8988T (cell line): ENCODE data around the gene ENPP7.

Source experiments
- DNase-seq: peaks from one replicate; pipeline ENCODE4 v3.0.0; 2011

The ENPP7 gene

DNA sequence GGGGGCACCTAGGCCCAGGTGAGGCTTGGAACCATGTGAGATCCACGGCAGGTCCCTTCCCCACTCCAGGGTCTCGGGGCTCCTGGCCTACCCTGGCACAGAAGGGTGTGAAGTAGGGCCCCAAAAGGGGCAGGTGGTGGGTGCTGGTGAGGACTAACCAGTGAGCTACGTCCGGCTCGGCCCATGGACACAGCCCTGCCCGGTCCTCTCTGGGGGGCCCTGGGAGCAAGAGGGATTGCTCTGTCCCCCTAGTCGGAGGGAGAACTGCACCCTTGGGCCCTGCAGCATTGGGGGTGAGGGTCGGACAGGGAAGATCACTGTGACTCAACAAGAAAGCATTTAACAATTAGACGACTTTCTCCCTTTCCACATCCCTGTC, 2.9 kb downstream of the ENPP7 start:
- no peak for DNase-seq

- no peak for DNase-seq
These were observed 4.4 kb downstream of the ENPP7 start for GRCh38 chr17:79735096-79735495.

GRCh38 chr17:79737046-79737921, 6.5 kb downstream of the ENPP7 start:
- no peak for DNase-seq

- DNase-seq: no peak
These were observed 7.3 kb downstream of the ENPP7 start for GRCh38 chr17:79737922-79738578.

DNA sequence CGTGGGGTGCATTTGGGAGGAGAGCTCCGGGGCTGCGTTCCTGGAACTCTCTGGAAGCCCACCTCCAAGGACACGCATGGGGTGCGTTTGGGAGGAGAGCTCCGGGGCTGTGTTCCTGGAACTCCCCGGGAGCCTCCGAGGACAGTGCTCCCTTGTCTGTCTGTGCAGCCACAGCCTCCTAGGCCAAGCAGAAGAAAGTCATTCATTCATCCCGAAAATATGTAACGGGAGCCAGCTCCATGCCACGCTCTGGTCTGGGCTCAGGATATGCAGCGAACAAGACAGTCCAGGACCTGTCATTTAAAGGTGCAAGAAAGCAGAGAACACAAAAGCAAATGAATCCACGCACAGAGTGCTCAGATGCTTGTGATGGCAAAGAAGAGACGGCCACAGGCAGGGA, 7.9 kb downstream of the ENPP7 start:
- DNase-seq: no peak

GRCh38 chr17:79739148-79740062, 8.7 kb downstream of the ENPP7 start:
- no peak for DNase-seq

DNA sequence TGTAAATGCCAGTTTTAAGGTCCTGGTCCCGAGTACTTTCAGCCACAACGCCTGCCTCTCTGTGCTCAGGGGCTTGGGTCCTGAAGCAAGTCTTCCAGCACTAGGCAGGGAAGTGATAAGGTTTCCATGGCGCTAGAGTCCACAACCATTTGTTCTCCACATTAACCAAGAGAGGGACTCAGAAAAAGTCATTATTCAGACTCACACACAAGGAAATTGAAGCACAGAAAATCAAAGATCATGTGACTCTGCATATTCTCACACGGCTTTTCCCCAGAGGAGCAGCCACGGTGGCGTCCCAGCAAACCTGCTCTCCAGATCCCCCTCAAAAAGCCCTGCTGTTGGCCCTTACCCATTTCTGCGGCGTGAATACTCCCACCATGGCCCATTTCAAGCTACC, 9.7 kb downstream of the ENPP7 start:
- no peak for DNase-seq

- no peak for DNase-seq
These were observed 10.6 kb downstream of the ENPP7 start for GRCh38 chr17:79741401-79741750.

GRCh38 chr17:79741751-79742588, 11.2 kb downstream of the ENPP7 start:
- DNase-seq: peak; percentile 88

DNA sequence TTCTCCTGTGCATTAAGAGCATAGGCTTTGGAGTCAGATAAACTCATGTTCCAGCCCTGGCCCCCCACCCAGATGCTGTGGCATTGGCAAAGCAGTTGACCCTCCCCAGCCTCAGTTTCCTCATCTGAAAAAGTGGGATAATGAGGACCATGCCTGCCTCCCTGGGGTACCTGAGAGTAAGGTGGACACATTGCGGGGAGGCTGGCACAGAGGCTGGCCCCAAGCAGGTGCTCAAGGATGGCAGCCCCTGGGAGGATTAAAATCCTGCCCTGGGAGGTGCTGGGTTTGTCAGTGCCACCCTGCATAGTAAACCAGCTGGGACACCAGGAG, 11.8 kb downstream of the ENPP7 start:
- no peak for DNase-seq

- no peak for DNase-seq
These were observed 12.3 kb downstream of the ENPP7 start for GRCh38 chr17:79742951-79743476.

DNA sequence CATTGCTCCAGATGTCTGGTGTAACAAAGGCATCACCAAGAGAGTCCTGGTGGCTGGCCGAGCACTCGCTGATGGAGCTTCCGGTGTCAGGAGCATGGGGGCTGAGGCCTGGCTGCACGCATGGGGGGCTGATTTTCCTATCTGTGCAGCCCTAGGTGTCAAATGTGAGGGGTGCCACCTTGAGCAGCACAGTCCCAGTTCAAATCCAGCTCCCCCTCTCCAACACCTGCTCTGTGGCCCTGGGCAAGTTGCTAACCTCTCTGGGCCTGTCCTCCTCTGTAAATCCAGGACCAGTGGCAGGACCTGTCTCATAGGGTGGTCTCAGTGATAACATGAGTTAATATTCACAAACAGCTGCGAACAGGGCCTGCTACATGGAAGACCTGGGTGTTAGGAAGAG, 12.9 kb downstream of the ENPP7 start:
- DNase-seq: no peak

GRCh38 chr17:79745641-79746105, 14.9 kb downstream of the ENPP7 start:
- no peak for DNase-seq

DNA sequence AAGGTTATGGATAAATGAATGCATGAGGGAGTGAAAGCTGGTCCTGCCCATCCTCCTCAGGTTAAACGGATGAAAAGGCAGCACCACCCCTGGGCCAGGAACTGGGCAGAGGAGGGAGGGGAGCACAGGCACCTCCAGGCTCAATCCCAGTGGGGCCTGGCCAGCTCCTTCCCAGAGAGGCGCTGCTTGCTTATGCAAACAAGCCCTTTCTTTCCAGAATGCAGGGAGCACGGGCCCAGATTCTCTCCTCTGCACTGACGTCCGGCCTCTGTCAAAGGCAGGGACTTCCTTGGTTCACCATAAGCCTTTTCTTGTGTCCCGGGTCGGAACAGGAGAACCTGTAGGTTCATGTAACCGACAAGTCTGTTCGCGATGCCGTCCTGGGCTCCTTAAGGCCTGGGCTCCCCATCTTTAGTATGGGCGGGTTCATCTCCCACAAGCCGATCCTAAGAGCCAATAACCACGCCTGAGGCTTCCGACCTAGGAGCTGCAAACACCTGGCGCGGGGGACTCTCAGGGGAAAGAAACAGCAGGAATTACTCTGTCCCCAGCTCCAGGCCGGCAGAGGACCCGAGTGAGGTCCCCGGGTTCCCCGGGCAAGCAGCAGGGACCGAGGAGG, 16.3 kb downstream of the ENPP7 start:
- DNase-seq: no peak

GRCh38 chr17:79747508-79748294, 17.0 kb downstream of the ENPP7 start:
- no peak for DNase-seq

- DNase-seq: no peak
These were observed 17.8 kb downstream of the ENPP7 start for GRCh38 chr17:79748295-79749099.

- no peak for DNase-seq
These were observed 18.5 kb downstream of the ENPP7 start for GRCh38 chr17:79749156-79749815.

DNA sequence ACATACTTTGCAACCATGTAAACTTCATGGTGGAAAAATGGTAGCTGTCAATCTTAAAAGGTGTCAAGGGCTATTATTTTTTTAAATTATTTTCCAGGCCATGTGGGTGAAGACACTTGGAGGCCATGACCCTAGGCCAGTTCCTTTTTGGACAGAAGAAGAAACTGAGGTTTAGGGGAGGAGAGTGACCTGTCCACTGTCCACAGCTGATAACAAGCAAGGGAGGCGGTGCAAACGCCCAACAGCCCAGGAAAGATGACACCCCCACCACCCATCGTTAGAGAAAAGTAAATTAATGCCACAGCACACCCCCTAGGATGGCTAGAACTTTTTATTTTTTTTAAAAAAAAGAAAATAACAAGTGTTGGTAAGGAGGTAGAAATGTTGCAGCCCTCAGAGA, 19.2 kb downstream of the ENPP7 start:
- DNase-seq: no peak
